ENCODE data around the gene NUDT3.

NUDT3 gene

DNA sequence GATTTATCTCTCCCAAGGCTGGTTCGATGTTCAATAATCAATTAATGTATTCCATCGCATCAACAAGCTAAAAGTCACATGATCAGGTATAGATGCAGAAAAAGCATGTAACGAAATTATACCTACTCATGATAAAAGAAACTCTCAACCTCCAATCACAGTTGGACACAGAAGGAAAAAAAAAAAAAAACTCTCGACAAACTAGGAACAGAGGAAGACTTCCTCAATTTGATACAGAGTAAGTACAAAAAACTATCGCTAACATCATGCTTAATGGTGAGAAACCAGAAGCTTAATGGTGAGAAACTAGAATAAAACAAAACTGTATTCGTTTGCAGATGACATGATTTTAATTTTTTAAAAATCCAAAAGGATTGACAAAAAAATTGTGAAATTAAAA, 81.7 kb downstream of the NUDT3 start:
- Histone ChIP-seq H3K4me2 (ENCODE audit: low read length) (no peak overlapping the region), H3K4me1 (ENCODE audit: insufficient read depth, low read length, severe bottlenecking) (peaks cover 9% of the 10 kb centered on the region), H3K27ac (ENCODE audit: low read depth, low read length, poor library complexity, severe bottlenecking) (no peak overlapping the region), H2AFZ (ENCODE audit: low read length) (no peak overlapping the region), H4K20me1 (ENCODE audit: insufficient read depth, low read length) (no peaks in the 10 kb centered on the region), H3K9me3 (ENCODE audit: low read length) (no peaks in the 10 kb centered on the region), H3K36me3 (ENCODE audit: insufficient read depth, low read length) (peaks cover 11% of the 10 kb centered on the region; the same call in 1 of the 2 replicates), H3K4me3 (ENCODE audit: low read depth, low read length, poor library complexity, severe bottlenecking) (no peak overlapping the region), H3K9me2 (ENCODE audit: low read depth, low read length) (no peaks in the 10 kb centered on the region), H3F3A (ENCODE audit: insufficient read depth, low read length) (no peaks in the 10 kb centered on the region; the same call in 1 of the 2 replicates), H3K9ac (ENCODE audit: low read length) (no peak overlapping the region), H3K79me2 (ENCODE audit: insufficient read depth, low read length) (peaks cover 49% of the 10 kb centered on the region), H3K27me3 (ENCODE audit: insufficient read depth, low read length) (no peaks in the 10 kb centered on the region)
- TF ChIP-seq EZH2 (IDR thresholded peaks at IDR 0.05; ENCODE audit: borderline replicate concordance, low read length) = no peak

- TF ChIP-seq, protein P1, sequence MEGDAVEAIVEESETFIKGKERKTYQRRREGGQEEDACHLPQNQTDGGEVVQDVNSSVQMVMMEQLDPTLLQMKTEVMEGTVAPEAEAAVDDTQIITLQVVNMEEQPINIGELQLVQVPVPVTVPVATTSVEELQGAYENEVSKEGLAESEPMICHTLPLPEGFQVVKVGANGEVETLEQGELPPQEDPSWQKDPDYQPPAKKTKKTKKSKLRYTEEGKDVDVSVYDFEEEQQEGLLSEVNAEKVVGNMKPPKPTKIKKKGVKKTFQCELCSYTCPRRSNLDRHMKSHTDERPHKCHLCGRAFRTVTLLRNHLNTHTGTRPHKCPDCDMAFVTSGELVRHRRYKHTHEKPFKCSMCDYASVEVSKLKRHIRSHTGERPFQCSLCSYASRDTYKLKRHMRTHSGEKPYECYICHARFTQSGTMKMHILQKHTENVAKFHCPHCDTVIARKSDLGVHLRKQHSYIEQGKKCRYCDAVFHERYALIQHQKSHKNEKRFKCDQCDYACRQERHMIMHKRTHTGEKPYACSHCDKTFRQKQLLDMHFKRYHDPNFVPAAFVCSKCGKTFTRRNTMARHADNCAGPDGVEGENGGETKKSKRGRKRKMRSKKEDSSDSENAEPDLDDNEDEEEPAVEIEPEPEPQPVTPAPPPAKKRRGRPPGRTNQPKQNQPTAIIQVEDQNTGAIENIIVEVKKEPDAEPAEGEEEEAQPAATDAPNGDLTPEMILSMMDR (IDR thresholded peaks at IDR 0.05; ENCODE audit: low read length) = no peak
- no peak for TF ChIP-seq EZH2 (IDR thresholded peaks at IDR 0.05; ENCODE audit: borderline replicate concordance, low read length)
- Histone ChIP-seq H3K9me3 (ENCODE audit: low read length) (no peaks in the 10 kb centered on the region), H3K27ac (ENCODE audit: low read depth, low read length, poor library complexity, severe bottlenecking) (no peak overlapping the region), H3K9me2 (ENCODE audit: low read depth, low read length) (no peaks in the 10 kb centered on the region), H3K27me3 (ENCODE audit: insufficient read depth, low read length) (no peaks in the 10 kb centered on the region), H4K20me1 (ENCODE audit: insufficient read depth, low read length) (no peaks in the 10 kb centered on the region), H3K4me2 (ENCODE audit: low read length) (no peak overlapping the region), H2AFZ (ENCODE audit: low read length) (no peak overlapping the region), H3K9ac (ENCODE audit: low read length) (no peak overlapping the region), H3K79me2 (ENCODE audit: insufficient read depth, low read length) (peaks cover 38% of the 10 kb centered on the region), H3F3A (ENCODE audit: insufficient read depth, low read length) (no peaks in the 10 kb centered on the region; the same call in 1 of the 2 replicates), H3K4me3 (ENCODE audit: low read depth, low read length, poor library complexity, severe bottlenecking) (no peak overlapping the region), H3K4me1 (ENCODE audit: insufficient read depth, low read length, severe bottlenecking) (no peaks in the 10 kb centered on the region), H3K36me3 (ENCODE audit: insufficient read depth, low read length) (peaks cover 11% of the 10 kb centered on the region; the same call in 1 of the 2 replicates)
Observed at GRCh38 chr6:34308483-34308882, 84.0 kb downstream of the NUDT3 start.

DNA sequence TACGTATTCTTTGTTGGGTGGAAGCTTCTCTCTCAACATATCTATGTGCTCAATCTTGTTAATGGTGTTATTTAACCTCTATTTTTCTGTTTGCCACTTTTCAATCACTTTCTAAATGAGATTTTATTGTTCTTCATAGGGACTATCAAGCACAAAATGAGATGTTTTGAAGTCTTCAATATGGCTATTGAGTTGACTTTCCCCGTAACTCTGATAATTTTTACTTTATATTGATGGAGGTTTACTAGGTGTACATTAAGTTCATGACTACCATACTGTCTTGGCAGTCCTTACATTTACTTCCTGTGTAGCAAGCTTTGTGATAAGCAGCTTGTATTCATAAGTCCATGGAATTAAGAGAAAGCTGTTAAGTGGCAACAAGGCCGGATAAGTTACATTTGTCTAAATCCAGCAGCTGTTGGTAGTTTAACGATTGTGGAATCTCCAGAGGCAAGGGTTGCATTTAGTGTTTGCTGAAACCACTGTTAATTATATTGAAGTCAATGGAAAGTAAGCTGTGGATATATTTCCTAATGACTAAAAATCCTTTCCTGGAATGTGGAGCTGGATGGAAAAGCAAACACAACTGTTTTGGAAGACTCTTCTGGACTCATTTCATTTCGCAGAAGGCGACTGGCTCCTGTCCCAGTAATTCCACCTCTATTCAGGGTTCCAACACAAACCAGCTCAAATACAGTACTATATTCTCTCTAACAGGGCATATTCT, 86.3 kb downstream of the NUDT3 start:
- peaks cover 34% of the 10 kb centered on the region for H3K79me2 ChIP-seq (ENCODE audit: insufficient read depth, low read length)
- peaks cover 6% of the 10 kb centered on the region; the same call in 1 of the 2 replicates for H3K36me3 ChIP-seq (ENCODE audit: insufficient read depth, low read length)
- H3K9ac ChIP-seq (ENCODE audit: low read length) = no peak overlapping the region
- H3K4me3 ChIP-seq (ENCODE audit: low read depth, low read length, poor library complexity, severe bottlenecking) = no peak overlapping the region
- H3K4me2 ChIP-seq (ENCODE audit: low read length) = no peak overlapping the region
- H3K27me3 ChIP-seq (ENCODE audit: insufficient read depth, low read length) = no peaks in the 10 kb centered on the region
- no peak overlapping the region for H2AFZ ChIP-seq (ENCODE audit: low read length)
- H3K9me3 ChIP-seq (ENCODE audit: low read length) = no peaks in the 10 kb centered on the region
- H4K20me1 ChIP-seq (ENCODE audit: insufficient read depth, low read length) = no peaks in the 10 kb centered on the region
- no peak overlapping the region for H3K27ac ChIP-seq (ENCODE audit: low read depth, low read length, poor library complexity, severe bottlenecking)
- no peaks in the 10 kb centered on the region for H3F3A ChIP-seq (ENCODE audit: insufficient read depth, low read length)
- TF ChIP-seq, protein P1 (IDR thresholded peaks at IDR 0.05; ENCODE audit: low read length) = no peak
- TF ChIP-seq EZH2 (IDR thresholded peaks at IDR 0.05; ENCODE audit: borderline replicate concordance, low read length) = no peak
- no peaks in the 10 kb centered on the region for H3K9me2 ChIP-seq (ENCODE audit: low read depth, low read length)
- H3K4me1 ChIP-seq (ENCODE audit: insufficient read depth, low read length, severe bottlenecking) = no peaks in the 10 kb centered on the region

- Histone ChIP-seq H3K4me1 (ENCODE audit: insufficient read depth, low read length, severe bottlenecking) (no peaks in the 10 kb centered on the region), H3K27ac (ENCODE audit: low read depth, low read length, poor library complexity, severe bottlenecking) (no peak overlapping the region), H2AFZ (ENCODE audit: low read length) (no peak overlapping the region), H3K4me3 (ENCODE audit: low read depth, low read length, poor library complexity, severe bottlenecking) (no peak overlapping the region), H3K36me3 (ENCODE audit: insufficient read depth, low read length) (peaks cover 6% of the 10 kb centered on the region; the same call in 1 of the 2 replicates), H3K27me3 (ENCODE audit: insufficient read depth, low read length) (no peaks in the 10 kb centered on the region), H4K20me1 (ENCODE audit: insufficient read depth, low read length) (no peaks in the 10 kb centered on the region), H3K4me2 (ENCODE audit: low read length) (no peak overlapping the region), H3K9me3 (ENCODE audit: low read length) (no peaks in the 10 kb centered on the region), H3K79me2 (ENCODE audit: insufficient read depth, low read length) (peaks cover 28% of the 10 kb centered on the region), H3F3A (ENCODE audit: insufficient read depth, low read length) (no peaks in the 10 kb centered on the region), H3K9ac (ENCODE audit: low read length) (no peak overlapping the region), H3K9me2 (ENCODE audit: low read depth, low read length) (no peaks in the 10 kb centered on the region)
- TF ChIP-seq EZH2 (IDR thresholded peaks at IDR 0.05; ENCODE audit: borderline replicate concordance, low read length) = no peak
- TF ChIP-seq, protein P1 (IDR thresholded peaks at IDR 0.05; ENCODE audit: low read length) = no peak
Observed at GRCh38 chr6:34305497-34305896, 87.0 kb downstream of the NUDT3 start.

All from OCI-LY1 (cell line).